KMS-11 (cell line): ENCODE data around the gene ZNF511.

Experiments
- H2AFZ ChIP-seq: fragments of 200-600 bp; sonication (generic); 2 replicates; pipeline ENCODE4 v1.6.1; 2016; ENCODE audit warnings: antibody characterized with exemption, mixed run types, low read depth
- H3K27ac ChIP-seq: fragments of 200-600 bp; sonication (generic); 2 replicates; pipeline ENCODE4 v1.6.1; 2016; ENCODE audit warnings: mild to moderate bottlenecking, mixed run types
- H3K27me3 ChIP-seq: fragments of 200-600 bp; sonication (generic); 2 replicates; pipeline ENCODE4 v1.6.1; 2017; ENCODE audit warnings: mild to moderate bottlenecking, low read depth, mixed run types, moderate library complexity; ENCODE audit not compliant: insufficient read depth
- H3K36me3 ChIP-seq: fragments of 200-600 bp; sonication (generic); 2 replicates; pipeline ENCODE4 v1.6.1; 2017; ENCODE audit warnings: mild to moderate bottlenecking, mixed run types; ENCODE audit not compliant: insufficient read depth
- H3K4me1 ChIP-seq: fragments of 200-600 bp; sonication (generic); 2 replicates; pipeline ENCODE4 v1.6.1; 2016; ENCODE audit warnings: mild to moderate bottlenecking, low read depth, mixed run types; ENCODE audit not compliant: poor library complexity, severe bottlenecking
- H3K4me2 ChIP-seq: fragments of 200-600 bp; sonication (generic); 2 replicates; pipeline ENCODE4 v1.7.0; 2016; ENCODE audit warnings: mild to moderate bottlenecking, mixed run types
- H3K4me3 ChIP-seq: fragments of 200-600 bp; sonication (generic); IDR thresholded peaks from 2 replicates; pipeline ENCODE4 v1.6.1; 2017; ENCODE audit warnings: low read depth, low read length, mixed read lengths; ENCODE audit not compliant: insufficient read depth
- H3K79me2 ChIP-seq: fragments of 200-600 bp; sonication (generic); 2 replicates; pipeline ENCODE4 v1.6.1; 2016; ENCODE audit warnings: low read depth, mixed run types; ENCODE audit not compliant: insufficient read depth
- H3K9ac ChIP-seq: fragments of 200-600 bp; sonication (generic); 2 replicates; pipeline ENCODE4 v1.6.1; 2016; ENCODE audit warnings: mild to moderate bottlenecking, mixed run types
- H4K20me1 ChIP-seq: fragments of 200-600 bp; sonication (generic); 2 replicates; pipeline ENCODE4 v1.6.1; 2016; ENCODE audit warnings: mild to moderate bottlenecking, mixed run types; ENCODE audit not compliant: insufficient read depth
- CTCF ChIP-seq: fragments of 200-600 bp; sonication (generic); conservative IDR thresholded peaks from 2 replicates; pipeline ENCODE4 v1.6.1; 2017; ENCODE audit warnings: low read depth, mild to moderate bottlenecking, antibody characterized with exemption, low read length, moderate library complexity, mixed read lengths

The ZNF511 gene

GRCh38 chr10:133314911-133315310, 6.2 kb downstream of the ZNF511 start:
- H3K4me1 ChIP-seq: peaks cover 5% of the 10 kb centered on the region
- no peak overlapping the region for H3K4me3 ChIP-seq
- no peaks in the 10 kb centered on the region for H3K36me3 ChIP-seq
- H3K27ac ChIP-seq: no peak overlapping the region
- H3K9ac ChIP-seq: no peak overlapping the region
- no peak for TF ChIP-seq CTCF
- no peak overlapping the region for H2AFZ ChIP-seq
- no peaks in the 10 kb centered on the region for H3K27me3 ChIP-seq
- no peak overlapping the region for H3K4me2 ChIP-seq
- no peaks in the 10 kb centered on the region for H3K79me2 ChIP-seq
- no peaks in the 10 kb centered on the region for H4K20me1 ChIP-seq

- Histone ChIP-seq H3K4me3 (no peak overlapping the region), H3K79me2 (no peaks in the 10 kb centered on the region), H3K36me3 (no peaks in the 10 kb centered on the region), H3K27ac (no peak overlapping the region), H4K20me1 (no peaks in the 10 kb centered on the region), H3K27me3 (no peaks in the 10 kb centered on the region), H3K4me2 (no peak overlapping the region), H3K9ac (no peak overlapping the region), H2AFZ (no peak overlapping the region), H3K4me1 (peaks cover 5% of the 10 kb centered on the region)
- no peak for TF ChIP-seq CTCF
Measured at GRCh38 chr10:133315847-133316246, 7.1 kb downstream of the ZNF511 start.

- Histone ChIP-seq H3K4me3 (no peak overlapping the region), H3K27ac (no peak overlapping the region), H3K79me2 (no peaks in the 10 kb centered on the region), H3K9ac (no peak overlapping the region), H3K4me2 (no peak overlapping the region), H3K27me3 (no peaks in the 10 kb centered on the region), H4K20me1 (no peaks in the 10 kb centered on the region), H3K36me3 (no peaks in the 10 kb centered on the region), H3K4me1 (peaks cover 5% of the 10 kb centered on the region), H2AFZ (no peak overlapping the region)
- TF ChIP-seq CTCF: no peak
Measured at GRCh38 chr10:133316266-133316665, 7.6 kb downstream of the ZNF511 start.

- Histone ChIP-seq H3K27ac (no peak overlapping the region), H3K4me2 (no peak overlapping the region), H3K4me3 (no peak overlapping the region), H3K27me3 (no peaks in the 10 kb centered on the region), H4K20me1 (no peaks in the 10 kb centered on the region), H3K36me3 (no peaks in the 10 kb centered on the region), H2AFZ (no peak overlapping the region), H3K9ac (no peak overlapping the region), H3K79me2 (no peaks in the 10 kb centered on the region), H3K4me1 (peaks cover 5% of the 10 kb centered on the region)
- TF ChIP-seq CTCF: no peak
Measured at GRCh38 chr10:133316732-133317131, 8.0 kb downstream of the ZNF511 start.
